K562 (cell line): ENCODE measurements around the gene HNRNPLL.

ENCODE experiments used
- CEBPG ChIP-seq, 3 experiments: fragments of 200-800 bp in 1 of 3; sonication (Bioruptor generic) in 1 of 3; sonication (generic) in 1 of 3; formaldehyde crosslinking in 1 of 3; IDR thresholded peaks in 2 of 3; conservative IDR thresholded peaks in 1 of 3; 2 replicates each; pipeline versions ENCODE4 v1.6.1 to v1.8.0; 2016 to 2022; ENCODE audit warnings: missing compliant biosample characterization in 2 of 3, missing genetic modification characterization in 2 of 3, mild to moderate bottlenecking in 1 of 3, missing genetic modification reagents in 1 of 3
- CTCF ChIP-seq, 3 experiments: IDR thresholded peaks in 2 of 3; conservative IDR thresholded peaks in 1 of 3; 2 replicates each; pipeline ENCODE4 v1.5.1; 2011 to 2012; ENCODE audit warnings: low read length in 3 of 3, mild to moderate bottlenecking in 3 of 3, control low read depth in 2 of 3, improper control_type of control experiment in 1 of 3, inconsistent platforms in 1 of 3, low read depth in 1 of 3, mixed read lengths in 1 of 3, moderate library complexity in 1 of 3; ENCODE audit not compliant: insufficient read depth in 2 of 3
- CTCFL ChIP-seq: IDR thresholded peaks from 2 replicates; pipeline ENCODE4 v1.6.1; 2011; ENCODE audit warnings: borderline replicate concordance, low read depth, mild to moderate bottlenecking, moderate library complexity, low read length; ENCODE audit not compliant: insufficient read depth, poor library complexity, severe bottlenecking
- HDAC6 ChIP-seq: IDR thresholded peaks from 2 replicates; pipeline ENCODE4 v1.6.1; 2012; ENCODE audit warnings: low read depth, mild to moderate bottlenecking, control low read depth, inconsistent platforms, low read length, moderate library complexity
- JUNB ChIP-seq: fragments of 450-650 bp; formaldehyde crosslinking; conservative IDR thresholded peaks from 2 replicates; pipeline ENCODE4 v1.4.0; 2020; ENCODE audit warnings: mild to moderate bottlenecking
- NR3C1 ChIP-seq: sonication (generic); formaldehyde crosslinking; IDR thresholded peaks from 2 replicates; pipeline ENCODE4 v1.8.1; 2022; ENCODE audit warnings: missing genetic modification reagents
- REST ChIP-seq, 2 experiments: fragments of 450-650 bp; formaldehyde crosslinking in 1 of 2; IDR thresholded peaks; 2 replicates each; pipeline versions ENCODE4 v1.4.0 to v1.6.1; 2014 to 2020; ENCODE audit warnings: mild to moderate bottlenecking in 2 of 2, borderline replicate concordance in 1 of 2, low read depth in 1 of 2
- SMARCA5 ChIP-seq: fragments of 450-650 bp; IDR thresholded peaks from 2 replicates; pipeline ENCODE4 v1.6.1; 2016
- ZBTB1 ChIP-seq: sonication (generic); formaldehyde crosslinking; IDR thresholded peaks from 2 replicates; pipeline ENCODE4 v1.8.1; 2023; ENCODE audit warnings: missing genetic modification reagents, low read depth, mild to moderate bottlenecking, borderline replicate concordance
- ZNF224 ChIP-seq: sonication (generic); formaldehyde crosslinking; IDR thresholded peaks from 2 replicates; pipeline ENCODE4 v1.8.0; 2022; ENCODE audit warnings: mild to moderate bottlenecking, missing genetic modification reagents
- ZNF24 ChIP-seq: fragments of 450-650 bp; IDR thresholded peaks from 2 replicates; pipeline ENCODE4 v1.6.1; 2016
- TF ChIP-seq, protein P1 (sequence below): fragments of 250-450 bp; sonication (Bioruptor Pico); IDR thresholded peaks from 2 replicates; pipeline ENCODE4 v1.4.0; 2020

DNA sequence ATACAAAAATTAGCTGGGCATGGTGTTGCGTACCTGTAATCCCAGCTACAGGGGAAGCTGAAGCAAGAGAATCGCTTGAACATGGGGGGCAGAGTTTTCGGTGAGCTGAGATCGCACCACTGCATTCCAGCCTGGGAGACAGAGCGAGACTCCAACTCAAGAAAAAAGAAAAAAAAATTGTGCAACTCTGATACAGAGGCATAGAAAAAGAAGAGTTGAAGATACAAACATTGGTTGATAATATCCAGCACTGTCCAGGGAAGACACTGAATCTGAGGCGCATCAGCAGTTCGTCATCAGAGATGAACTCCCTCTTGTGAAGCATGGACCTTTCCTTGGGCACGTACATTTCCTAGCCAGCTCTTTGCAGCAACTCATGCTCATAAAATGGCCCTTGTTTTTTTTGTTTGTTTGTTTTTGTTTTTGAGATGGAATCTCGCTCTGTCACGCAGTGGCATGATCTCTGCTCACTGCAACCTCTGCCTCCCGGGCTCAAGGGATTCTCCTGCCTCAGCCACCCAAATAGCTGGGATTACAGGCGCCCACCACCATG lies 46.5 kb upstream of the HNRNPLL start:
- TF ChIP-seq ZNF24 (no peak), CTCF (IDR thresholded peaks at IDR 0.05 in 2 of 3, conservative IDR thresholded peaks at IDR 0.05 in 1 of 3; ENCODE audit: insufficient read depth in 2 of 3, low read depth in 1 of 3, low read length in 3 of 3) (no peak), ZNF224 (CRISPR knock-in tag) (no peak), ZBTB1 (CRISPR knock-in tag) (no peak), NR3C1 (CRISPR knock-in tag) (no peak), REST (IDR thresholded peaks at IDR 0.05; ENCODE audit: borderline replicate concordance) (no peak), REST (CRISPR knock-in tag; IDR thresholded peaks at IDR 0.05; ENCODE audit: low read depth) (no peak), CEBPG (CRISPR knock-in tag; IDR thresholded peaks at IDR 0.05) (peak; percentile 39; the same call in 1 of the 2 replicates), CEBPG (tag; conservative IDR thresholded peaks at IDR 0.05 in 1 of 2, IDR thresholded peaks at IDR 0.05 in 1 of 2) (no peak), JUNB (CRISPR knock-in tag) (no peak), SMARCA5 (no peak), HDAC6 (no peak), CTCFL (no peak)
- TF ChIP-seq, protein P1, sequence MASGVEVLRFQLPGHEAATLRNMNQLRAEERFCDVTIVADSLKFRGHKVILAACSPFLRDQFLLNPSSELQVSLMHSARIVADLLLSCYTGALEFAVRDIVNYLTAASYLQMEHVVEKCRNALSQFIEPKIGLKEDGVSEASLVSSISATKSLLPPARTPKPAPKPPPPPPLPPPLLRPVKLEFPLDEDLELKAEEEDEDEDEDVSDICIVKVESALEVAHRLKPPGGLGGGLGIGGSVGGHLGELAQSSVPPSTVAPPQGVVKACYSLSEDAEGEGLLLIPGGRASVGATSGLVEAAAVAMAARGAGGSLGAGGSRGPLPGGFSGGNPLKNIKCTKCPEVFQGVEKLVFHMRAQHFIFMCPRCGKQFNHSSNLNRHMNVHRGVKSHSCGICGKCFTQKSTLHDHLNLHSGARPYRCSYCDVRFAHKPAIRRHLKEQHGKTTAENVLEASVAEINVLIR (CRISPR knock-in tag) = no peak
